CD4-positive, alpha-beta T cell treated with Interleukin-15 for 4 hours (primary cell): Measurements from ENCODE around the gene EEF1AKMT1.

Experiments used
- DNase-seq: peaks from one replicate; pipeline ENCODE4 v3.0.0-alpha.2; 2020; ENCODE audit warnings: low spot score

The EEF1AKMT1 gene

DNA sequence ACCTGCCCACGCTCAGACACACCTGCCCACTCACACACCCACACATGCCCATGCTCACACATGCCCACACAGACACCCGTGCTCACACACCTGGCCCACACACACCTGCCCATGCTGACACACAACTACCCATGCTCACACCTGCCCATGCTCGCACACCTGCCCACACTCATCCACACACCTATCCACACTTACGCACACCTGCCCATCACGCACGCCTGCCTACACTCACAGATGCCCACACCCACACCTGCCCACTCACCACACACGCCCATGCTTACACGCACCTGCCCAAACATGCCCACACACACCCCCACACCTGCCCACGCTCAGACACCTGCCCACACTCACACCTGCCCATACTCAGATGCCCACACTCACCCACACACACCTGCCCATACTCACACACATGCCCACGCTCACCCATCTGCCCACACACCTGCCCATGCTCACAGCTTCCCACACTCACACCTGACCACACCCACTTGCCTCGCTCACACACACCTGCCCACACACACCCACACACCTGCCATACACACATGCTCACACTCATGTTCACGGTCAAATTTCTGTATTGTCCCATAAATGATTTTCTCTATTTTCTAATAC is 54.7 kb downstream of the EEF1AKMT1 start:
- DNase-seq: no peak

DNA sequence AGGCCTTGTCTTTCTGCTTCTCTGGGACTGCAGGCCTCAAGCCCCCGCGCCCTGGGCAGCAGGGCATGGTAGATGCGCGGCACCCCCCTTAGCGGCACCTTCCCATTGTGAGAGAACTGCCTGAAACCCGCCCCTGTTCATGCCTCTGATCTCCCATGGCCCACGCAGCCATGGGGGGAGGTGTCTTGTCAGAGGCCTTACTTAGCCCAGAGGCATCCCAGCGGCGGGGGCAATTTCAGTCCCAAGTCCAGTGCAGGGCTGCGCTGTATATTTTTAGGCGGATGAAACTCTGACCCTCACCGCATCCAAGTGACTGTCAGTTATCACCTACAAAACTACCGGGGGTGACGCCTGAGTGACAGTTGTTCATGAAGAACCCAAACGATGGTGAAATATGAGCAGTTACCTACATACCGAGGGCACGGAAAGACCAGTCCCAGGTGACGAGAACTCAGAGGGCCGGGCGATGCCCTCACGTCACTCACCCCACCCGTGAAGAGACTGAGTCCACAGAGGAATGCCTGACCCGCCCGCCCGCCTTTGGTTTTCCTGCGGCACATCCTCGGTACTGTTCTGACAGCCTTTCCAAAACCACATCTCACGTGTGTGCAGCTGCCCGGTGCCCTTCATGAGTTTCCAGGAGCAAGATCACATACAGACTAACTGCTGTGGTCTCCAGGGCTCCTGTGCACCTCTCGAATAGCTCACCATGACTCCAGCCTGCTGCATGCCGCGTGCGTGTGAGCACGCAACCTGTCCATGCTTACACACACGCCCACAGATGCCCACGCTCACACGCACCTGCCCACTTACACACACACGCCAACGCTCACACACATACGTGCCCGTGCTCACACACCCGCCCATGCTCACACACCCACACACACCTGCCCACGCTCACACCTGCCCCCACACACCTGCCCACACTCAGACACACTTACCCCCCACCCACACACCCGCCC is 55.9 kb downstream of the EEF1AKMT1 start:
- DNase-seq: no peak

DNA sequence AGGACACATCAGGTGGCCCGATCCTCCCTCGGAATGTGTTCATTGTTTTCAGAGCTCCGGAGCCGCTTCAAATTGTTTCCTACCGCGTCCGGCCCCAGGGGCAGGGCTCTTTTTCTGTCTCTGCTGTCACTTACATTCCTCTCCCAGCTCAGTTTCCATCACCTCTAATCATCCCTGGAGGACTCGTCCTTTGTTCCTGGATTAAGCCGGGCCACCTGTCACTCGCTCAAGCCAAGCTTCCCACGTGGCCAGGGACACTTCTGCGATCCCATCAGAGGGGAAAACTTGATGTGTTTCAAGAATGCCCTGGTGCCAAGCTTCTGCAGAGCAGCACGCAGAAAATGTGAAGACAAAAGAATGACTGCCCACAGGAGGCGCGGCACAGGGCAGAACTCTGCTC is 56.8 kb downstream of the EEF1AKMT1 start:
- no peak for DNase-seq

DNA sequence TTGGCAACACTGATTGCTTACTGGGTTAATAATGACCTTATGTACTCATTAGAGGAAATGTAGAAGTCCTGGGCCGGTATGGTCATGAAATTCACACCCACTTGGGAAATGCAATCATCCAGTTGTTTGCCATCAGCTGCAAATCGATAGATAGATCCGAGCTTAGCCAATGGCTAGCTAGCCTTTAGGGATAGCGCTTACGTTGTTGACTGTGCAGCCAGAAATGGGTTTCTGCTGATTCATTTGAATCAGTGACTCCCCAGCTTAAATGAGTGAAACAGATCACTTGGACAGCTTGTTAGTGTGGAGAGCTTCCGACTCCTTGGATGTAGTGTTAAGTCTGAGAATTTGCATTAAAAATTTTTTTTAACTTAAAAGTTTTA is 58.4 kb downstream of the EEF1AKMT1 start:
- DNase-seq: no peak

DNA sequence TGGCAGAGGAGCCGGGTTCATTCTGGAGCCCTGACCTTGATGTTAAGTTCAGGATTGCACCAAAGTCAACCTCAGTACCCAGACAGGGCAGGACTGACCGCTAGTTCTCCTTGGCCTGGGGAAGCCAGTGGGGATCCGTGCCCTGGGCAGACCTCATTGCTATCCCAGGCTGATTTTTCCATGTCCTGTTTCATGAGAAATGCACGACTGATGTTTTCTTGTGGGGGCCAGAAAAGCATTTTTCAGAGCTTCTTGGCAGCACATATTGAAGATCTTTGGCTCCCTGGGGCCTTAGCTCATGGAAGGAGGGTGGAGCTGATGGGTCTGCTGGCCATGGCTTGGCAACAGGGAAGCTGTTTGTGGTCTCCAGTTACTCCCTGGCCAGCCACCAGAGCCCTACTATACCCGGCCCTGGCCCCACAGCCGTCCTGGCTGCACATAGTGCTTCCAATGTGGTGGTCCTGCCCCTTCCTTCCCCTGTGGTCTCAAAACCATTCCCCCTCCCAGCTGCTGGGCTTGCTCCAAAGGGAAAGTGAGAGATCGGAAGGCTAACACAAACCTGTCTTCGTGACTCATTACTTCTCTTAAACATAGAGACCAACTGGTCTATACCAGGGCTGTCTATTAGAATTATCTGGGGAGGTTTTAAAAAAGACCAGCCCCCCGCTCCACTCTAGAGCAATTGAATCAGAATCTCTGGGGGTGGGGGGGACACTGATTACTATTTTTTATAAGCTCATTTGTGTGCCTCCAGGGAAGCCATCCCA is 59.0 kb downstream of the EEF1AKMT1 start:
- no peak for DNase-seq

DNA sequence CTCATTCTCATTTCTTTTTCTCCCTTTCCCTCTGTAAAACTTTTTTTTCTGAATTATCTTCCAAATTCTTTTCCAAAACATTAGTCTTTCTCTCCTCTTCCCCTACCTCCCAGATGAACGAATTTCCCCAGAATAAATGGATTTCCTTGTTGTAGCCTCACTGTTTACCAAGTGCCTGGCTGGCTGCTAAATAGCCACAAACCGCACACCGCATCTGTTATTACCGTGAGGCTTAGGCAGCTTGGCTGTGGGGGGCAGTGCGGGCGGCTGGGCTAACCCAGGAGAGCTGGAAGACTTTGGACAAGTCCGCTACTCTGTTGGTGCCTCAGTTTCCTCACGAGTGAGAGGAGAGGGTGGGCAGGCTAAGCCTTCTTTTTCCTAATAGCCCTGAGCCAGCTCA is 59.6 kb downstream of the EEF1AKMT1 start:
- DNase-seq: no peak

DNA sequence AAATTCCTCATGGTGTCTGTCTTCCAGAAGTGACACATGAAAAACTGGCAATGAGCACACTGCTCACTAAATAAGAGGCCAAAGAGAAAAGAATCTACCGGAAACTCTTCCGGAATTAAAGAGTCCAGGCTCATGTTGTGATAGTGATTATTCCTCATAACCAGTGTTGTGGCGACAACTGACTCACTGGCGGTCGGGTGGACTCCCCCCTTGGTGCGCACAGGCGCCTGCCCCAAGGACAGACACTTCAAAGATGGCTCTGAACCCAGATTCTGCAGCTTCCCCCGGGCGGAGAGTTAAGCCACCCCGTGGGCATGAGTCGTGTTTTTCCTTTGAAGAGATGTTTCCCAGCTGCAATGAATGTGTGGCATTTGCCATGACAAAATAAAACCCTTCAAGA is 60.0 kb downstream of the EEF1AKMT1 start:
- DNase-seq: no peak

DNA sequence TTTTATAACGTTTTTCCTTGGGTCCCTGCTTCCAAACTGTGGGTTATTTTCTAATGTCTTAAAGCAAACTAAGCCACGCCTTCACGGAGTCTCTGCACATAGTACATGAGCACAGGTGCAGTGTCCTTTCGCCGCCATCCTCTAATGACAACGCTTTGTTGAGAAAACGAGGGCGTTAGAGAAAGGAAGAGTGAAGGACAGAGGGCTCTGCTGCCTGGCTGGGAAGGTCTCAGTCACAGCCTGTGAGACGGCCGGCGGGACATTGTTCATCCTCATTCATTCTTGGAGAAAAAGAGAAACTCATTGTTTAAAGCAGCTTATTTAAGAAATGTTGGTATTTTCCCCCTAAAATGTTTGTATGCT is 60.8 kb downstream of the EEF1AKMT1 start:
- DNase-seq: no peak

DNA sequence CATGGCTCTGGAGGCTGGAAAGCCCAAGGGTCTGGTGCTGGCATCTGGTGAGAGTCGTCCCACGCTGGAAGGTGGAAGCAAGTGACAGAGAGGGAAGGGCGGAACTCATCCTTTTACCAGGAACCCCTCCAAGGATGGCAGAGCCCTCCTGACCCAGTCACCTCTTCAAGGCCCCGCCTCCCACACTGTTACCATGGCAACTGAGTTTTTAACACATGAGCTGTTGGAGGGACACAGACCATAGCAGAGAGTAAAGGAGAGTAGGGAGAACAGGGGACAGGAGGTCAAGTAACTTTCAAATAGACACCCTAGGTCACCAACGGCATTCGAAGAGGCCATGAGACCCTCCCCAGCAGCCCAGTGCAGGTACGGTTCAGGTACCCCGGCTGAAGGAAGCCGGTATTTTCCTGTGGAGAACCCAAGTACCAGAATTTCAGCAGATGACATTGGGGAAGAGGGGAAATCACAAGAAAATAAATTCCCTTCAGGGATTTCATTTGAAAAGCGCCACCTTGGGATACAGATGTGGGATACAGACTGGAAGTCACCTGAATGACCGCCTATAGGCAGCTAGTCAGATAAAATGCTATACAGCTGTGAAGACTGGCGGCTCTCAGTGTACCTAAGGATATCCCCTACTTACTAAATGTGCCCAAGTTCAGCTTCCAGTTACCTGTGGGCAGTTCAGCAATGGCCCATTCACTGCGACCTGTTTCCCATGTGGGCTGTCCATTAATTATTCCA is 62.3 kb downstream of the EEF1AKMT1 start:
- no peak for DNase-seq

DNA sequence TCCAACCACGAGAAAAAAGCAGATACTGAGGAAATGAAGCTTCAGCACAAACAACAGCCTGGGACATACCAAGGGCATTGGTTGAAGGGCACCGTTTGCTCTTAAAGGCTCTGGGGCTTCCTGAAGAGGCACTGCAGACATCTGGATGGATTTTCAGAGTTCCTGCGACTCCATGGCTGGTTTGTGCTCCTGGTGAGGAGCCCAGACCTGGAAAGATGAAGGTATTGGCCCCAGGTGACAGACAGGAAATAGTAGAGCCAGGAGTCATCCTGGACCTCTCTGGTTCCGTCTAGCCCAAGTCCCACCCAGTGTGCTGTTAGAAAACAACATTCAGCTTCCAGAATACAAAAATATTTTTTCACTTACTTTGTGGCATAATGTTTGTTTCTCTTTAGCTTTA is 64.0 kb downstream of the EEF1AKMT1 start:
- DNase-seq: no peak

DNA sequence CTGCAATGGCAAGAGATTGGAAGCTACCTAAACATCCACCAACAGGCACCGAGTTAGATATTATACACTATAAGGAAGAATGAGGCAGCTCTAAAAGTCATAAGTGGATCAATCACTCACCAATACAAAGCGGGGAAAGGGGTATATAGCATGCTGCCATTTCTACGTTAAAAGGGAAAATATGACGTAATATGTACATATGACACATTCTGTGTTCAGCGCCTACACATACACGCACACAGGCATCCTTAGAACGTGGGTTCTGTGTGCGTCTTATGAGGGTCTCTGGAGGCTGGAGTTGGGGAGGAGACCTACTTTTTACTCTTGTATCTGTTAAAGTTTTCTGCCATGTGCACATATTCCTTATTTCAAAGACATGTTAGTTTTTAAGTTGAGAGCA is 64.4 kb downstream of the EEF1AKMT1 start:
- no peak for DNase-seq

DNA sequence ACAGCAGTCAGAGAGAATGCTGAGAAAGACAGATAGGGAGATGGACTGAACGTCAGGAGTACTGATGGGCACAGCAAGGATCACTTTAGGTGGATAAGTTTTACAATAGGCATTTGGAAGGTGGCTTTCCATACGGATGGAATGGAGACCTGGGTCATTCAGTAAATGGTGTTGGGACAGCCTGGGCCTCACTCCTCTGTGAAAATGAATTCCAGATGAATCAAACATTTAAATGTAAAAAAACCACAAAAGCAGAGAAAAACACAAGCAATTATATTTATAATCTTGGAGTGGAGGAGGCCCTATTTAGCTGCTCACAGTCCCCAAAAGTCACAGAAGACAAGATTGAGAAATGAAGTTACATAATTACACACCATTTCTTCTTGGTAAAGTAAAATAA is 65.5 kb downstream of the EEF1AKMT1 start:
- no peak for DNase-seq

DNA sequence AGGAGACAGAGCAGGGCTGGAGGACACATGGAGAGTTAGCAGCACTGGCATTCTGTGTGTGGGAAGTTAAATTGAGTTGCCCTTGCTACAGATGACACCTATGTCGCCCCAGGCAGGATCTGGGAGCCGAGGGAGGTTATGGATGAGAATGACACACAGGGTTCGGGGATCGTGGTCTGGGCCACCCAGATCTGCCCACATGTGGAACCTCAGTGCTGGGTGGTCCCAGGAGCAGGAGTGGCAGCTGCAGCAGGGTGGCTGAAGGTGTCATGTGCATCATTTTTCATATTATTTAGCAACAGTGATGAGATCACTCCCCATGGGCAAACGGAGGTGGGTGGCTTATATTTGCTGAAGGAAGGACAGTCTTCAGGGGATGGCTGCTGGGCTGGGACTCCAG is 67.1 kb downstream of the EEF1AKMT1 start:
- DNase-seq: no peak

DNA sequence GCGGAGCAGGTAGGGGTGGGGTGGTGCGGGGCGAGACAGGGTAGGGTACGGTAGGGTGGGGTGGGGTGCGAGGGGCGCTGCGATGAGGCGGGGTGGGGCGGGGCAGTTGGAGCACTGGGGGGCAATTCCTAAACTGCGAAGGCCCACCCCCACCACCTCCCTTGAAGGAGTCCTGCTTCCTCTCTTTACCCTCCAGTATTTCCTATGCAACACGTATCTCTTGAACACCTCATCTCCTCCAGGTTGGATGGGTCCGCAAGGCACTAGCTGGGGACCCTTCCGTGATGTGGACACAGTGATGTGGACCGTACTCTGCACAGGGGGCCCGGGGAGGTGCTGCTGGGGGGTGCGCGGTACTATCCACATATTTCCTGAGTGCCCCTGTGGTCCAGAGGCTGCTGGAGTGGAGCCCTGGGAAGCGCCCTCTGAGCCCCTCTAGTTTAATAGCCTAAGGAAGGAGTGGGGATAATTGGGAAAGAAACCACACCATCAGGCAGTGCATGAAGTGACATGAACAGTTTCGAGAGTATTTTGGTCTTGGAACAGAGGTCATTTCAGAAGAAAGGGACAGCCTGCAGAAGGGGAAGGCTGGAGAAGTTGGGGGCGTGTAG is 69.2 kb downstream of the EEF1AKMT1 start:
- no peak for DNase-seq

DNA sequence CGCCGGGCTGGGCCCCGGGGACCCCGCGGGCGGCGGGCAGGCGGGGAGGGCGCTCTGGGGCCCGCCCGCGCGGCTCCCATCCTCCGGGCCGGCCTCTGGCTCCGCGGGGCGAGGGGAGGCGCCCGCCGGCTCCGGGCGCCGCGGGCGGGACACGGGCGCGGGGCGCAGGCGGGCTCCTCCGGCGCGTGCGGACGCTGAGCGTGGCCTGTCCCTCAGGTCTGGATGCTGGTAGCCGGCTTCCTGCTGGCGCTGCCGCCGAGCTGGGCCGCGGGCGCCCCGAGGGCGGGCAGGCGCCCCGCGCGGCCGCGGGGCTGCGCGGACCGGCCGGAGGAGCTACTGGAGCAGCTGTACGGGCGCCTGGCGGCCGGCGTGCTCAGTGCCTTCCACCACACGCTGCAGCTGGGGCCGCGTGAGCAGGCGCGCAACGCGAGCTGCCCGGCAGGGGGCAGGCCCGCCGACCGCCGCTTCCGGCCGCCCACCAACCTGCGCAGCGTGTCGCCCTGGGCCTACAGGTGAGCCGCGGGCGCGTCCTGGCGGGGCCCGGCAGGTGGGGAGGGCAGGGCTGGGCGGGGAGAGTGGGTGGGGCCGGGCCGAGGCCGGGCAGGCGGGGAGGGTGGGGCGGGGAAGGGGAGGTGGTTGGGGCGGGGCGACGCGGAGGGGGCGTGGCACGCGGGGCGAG is 69.8 kb downstream of the EEF1AKMT1 start:
- peak; percentile 64 for DNase-seq

DNA sequence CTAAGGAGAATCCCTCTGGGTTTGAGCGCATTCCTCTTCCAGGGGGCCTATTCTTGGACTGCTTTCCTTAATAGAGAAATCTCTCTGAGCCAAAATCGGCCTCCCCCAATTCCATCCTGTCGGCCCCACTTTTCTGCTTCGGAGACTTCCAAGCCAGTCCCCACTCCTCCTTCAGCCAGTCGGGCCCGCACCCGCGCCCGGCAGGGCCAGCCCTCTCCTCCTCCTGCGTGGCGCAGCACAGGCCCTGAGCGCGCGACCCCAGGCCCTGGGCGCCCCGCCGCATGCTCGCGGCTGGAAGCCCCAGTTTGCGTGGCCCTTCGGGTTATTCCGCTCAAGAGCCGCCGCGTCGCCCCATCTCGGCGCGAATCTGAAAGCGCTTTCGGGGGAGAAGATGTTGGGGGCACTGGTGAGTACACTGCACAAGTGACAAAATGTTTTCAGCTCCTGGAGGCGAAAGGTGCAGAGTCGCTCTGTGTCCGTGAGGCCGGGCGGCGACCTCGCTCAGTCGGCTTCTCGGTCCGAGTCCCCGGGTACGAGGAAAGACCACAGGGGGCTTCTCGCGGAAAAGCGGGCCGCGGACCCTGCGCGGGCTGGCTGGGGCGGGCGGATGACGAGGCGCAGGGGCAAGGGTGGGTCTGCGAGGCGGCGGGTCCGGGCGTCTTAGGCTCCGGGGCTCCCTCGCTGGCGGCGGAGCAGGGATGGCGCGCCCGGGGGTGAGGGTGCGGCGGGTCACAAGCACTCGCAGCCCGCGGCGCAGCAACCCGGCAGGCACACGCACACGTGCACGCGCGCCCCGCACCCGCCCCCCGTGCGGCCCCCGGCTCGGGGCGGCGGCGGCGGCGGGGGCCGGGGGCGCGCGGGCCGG is 70.6 kb downstream of the EEF1AKMT1 start, which contains the start of gene IL17D:
TSS of gene IL17D (plus strand) at position 785 of the 865 bp plus-strand sequence. CDS start 303 bp downstream, outside the sequence.
- DNase-seq: peak; percentile 29

DNA sequence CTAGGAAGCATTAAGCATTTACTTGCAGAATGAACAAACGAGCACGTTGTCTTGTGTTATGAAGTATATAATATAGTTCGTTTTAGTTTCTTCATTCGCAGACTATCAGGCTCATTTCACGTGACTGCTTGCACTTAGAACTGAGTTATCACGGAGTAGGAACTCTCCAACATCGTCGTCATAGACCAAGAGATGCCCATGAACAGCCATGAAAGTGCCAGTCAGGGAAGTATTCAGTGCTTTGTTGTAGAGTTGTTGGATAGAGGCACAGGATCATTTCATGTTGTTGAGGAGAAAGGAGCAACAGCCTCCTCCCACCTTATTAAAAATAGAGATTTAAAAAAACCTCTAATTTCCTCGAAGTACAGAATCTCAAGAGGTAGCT is 71.2 kb downstream of the EEF1AKMT1 start:
- no peak for DNase-seq

DNA sequence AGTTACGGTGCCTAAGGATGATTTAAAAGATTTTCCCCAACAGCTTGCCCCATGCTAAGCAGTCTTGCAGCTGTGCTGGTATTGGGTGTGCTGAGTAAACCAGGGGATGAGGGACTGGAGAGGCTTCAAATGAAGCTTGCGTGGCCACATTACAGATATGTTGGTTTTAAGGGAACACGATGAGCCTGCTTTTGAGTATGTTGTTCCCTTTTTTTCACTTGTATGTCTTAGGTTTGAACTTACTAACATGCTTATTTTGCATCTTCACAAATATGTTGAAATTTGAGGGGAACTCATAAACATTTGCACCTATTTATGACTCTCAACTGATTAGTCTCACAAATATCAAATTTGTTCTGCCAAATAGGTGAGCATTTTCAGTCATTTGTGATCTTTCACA is 72.3 kb downstream of the EEF1AKMT1 start:
- DNase-seq: no peak

DNA sequence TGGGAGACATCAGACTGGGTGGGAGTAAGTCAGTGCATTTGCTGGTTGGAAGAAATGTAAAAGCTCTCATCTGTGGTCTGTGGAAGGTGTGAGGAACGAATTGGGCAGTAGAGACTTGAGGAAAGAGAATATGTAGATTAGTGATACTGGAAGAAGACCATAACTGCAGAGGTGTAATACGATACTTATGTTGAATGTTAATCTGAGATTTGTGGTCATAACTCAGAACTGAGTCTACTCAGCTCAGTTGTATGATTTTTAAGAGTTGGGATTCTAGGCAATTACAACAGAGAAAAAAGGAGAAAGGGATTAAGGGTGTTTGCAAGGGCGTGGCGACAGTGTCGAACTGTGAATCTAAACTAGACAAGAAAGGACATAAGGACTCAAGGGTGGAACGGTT is 73.5 kb downstream of the EEF1AKMT1 start:
- DNase-seq: no peak

DNA sequence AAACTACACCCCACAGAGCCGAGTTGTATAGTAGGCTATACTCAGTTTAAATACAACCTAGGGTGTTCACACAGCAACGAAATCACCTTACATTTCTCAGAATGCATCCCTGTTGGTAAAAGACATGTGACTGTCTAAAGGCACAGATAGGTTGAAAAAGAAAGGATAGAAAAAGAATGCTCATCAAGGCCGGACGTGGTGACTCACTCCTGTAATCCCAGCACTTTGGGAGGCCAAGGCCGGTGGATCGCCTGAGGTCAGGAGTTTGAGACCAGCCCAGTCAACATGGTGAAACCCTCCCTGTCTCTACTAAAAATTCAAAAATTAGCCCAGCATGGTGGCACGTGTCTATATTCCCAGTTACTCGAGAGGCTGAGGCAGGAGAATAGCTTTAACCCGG is 74.0 kb downstream of the EEF1AKMT1 start:
- DNase-seq: no peak
